ENCODE data around the gene VAMP8. TPM values are rescaled to one million over a fixed set of nuclear protein-coding genes. Genes with fewer than 3 reads are reported as not detected.
"Not testable (repeated sequence)": the region's sequence is repeated elsewhere in the genome, so short reads cannot be mapped to it uniquely, and the experiment has no call there.

Gene VAMP8
- total RNA-seq = 47.0 and 103 TPM in 2 replicates

DNA sequence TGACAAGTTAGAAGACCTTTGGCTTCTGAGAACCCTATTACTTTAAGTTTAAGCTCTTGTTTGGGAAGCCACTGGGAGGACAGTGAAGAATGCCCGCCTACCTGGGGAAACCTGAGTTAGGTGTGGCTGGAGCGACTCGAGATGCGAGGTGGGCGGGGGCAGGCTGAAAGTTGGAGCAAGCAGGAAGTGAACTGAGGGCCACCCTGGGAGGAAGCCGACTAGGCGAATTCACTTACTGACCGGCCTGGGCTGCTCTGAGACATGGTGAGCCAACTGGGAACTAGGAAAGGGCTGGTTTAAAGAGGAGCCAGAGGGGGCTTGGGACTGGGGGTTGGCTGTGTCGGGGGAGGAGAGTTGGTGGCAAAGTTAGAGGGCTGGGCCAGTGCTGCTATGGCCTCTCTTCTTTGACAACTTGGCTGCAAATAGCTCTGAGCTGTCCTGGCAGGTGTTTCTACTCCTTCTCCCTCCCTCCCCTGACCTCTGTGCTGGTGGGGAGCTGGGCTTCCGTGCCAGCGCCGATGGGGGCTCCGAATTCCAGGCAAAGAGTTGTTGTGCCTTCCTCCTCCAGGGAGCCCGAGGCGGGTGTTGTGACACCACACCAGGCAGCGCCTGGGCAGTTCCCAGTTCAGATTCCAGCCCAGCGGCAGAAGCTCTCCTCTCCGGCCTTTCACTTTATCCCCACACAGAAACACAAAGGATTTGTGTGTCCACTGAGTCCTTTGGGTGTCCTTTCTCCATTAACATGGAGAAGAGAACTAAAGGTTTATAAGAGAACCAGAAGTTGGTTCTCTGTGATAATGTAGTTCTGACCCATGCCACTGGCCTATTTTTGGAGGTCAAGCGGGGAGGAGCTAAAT lies at the start of gene VAMP8:
TSS of gene VAMP8 (plus strand) at position 201 of the 857 bp plus-strand sequence. CDS start at position 262, 61 bp downstream.
- DNase-seq (ENCODE audit: low read depth) = peak; percentile 42

DNA sequence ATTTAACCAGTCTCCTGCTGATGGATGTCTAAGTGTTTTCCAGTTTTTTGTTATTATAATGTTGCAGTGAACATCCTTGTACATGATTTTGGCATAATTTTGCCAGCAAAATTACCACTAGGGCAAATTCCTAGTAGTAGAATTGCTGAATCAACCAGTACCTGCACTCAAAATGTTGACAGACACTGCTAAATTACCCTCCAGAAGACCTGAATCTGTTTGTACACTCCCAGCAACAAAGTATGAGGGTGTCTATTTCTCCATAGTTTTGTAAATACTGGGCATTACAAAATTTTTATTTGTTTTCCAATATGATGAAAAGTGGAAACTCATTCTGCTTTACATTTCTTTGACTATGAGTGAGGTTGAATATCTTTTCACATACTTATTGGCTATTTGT lies 49.6 kb upstream of the VAMP8 start:
- no peak for DNase-seq (ENCODE audit: low read depth)

DNA sequence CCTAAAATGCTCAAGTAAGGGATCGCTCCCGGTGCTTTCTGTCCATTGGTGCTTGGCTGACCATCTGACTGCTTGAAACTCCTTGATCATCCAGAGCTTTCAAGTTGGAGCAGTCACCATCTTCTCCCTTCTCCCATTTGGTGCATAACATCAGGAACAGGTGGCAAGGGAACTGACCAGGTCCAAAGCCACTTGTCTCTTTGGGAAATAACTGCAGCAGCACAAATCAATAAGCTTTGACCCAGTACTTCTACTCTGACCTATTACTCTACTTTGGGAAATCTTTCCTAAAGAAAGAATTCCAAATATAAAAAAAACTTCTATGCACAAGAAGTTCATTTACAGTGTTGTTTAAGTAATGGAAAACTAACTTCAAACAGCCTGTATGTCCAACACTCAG lies 49.0 kb upstream of the VAMP8 start:
- no peak for DNase-seq (ENCODE audit: low read depth)

DNA sequence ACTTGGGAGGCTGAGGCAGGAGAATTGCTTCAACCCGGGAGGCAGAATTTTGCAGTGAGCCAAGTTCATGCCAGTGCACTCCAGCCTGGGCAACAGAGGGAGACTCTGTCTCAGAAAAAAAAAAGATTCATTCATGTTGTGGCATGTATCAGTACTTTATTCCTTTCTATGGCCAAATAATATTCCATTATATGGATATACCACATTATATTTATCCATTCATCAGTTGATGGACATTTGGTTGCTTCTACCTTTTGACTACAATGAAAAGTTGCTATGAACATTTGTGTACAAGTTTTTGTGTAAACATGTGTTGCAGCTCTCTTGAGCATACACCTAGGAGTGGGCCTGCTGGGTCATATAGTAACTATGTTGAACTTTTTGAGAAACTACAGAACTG lies 47.6 kb upstream of the VAMP8 start:
- no peak for DNase-seq (ENCODE audit: low read depth)

DNA sequence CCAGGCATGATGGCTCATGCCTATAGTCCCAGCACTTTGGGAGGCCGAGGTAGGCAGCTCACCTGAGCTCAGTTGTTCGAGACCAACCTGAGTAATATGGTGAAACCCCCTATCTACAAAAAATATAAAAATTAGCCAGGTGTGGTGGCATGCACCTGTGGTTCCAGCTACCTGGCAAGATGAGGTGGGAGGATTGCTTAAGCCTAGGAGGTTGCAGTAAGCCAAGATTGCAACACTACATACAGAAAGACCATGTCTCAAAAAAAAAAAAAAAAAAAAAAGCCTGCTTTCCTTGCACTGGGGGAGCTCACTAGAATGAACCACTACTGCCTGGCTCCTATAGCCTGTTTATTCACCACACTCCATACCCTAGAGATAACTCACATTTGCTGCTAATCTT lies 45.8 kb upstream of the VAMP8 start:
- DNase-seq (ENCODE audit: low read depth) = no peak

DNA sequence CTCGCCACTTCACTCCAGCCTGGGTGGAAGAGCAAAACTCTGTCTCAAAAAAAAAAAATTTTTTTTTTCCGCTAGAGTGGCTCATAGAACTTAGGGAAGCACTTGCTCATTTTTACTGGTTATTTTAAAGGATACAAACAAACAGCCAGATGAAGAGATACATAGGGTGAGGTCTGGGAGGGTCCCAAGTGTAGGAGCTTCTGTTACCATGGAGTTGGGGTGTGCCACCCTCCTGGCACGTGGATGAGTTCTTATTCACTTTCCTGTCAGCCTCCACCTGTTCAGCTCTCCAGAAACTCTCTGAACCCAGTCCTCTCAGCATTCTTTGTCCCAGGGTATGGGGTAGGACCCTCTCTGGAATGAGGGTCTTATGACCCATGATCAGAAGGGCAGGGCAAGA lies 43.3 kb upstream of the VAMP8 start:
- no peak for DNase-seq (ENCODE audit: low read depth)

DNA sequence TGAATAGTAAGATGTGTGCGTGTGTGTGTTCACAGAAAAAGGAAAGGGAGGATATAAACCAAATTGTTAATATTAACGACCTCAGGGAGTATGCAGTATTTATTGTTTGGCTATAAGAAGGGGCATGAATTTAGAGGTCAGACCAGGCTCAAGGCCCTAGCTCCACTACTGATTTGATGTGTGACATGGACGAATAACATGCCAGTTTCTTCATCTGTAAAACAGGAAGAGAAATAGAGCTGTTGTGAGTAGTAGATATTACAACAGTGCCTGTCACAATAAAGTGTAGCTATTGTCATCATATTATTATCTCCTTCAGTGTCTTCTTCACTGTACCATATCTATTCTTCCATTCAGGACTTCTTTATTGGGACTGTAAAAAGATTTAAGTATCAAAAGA lies 42.5 kb upstream of the VAMP8 start:
- no peak for DNase-seq (ENCODE audit: low read depth)

DNA sequence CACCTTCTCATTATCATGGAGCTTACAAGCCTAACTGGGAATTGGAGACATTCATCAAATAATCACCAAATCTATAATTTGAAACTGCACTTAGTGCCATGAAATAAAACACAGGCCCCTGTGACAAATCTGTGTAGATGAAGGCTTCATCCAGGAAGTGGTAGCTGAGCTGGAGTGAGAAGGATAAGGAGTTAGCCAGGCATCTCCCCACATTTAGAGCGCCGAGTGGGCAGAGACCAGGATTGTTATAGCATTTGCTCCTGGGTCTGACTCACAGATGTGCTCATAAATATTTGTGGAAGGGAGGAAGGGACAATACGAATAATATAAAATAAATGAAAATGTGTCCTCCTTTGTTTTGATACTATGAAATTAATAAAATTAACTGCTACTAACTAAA lies 40.9 kb upstream of the VAMP8 start:
- peak; percentile 77 for DNase-seq (ENCODE audit: low read depth)

DNA sequence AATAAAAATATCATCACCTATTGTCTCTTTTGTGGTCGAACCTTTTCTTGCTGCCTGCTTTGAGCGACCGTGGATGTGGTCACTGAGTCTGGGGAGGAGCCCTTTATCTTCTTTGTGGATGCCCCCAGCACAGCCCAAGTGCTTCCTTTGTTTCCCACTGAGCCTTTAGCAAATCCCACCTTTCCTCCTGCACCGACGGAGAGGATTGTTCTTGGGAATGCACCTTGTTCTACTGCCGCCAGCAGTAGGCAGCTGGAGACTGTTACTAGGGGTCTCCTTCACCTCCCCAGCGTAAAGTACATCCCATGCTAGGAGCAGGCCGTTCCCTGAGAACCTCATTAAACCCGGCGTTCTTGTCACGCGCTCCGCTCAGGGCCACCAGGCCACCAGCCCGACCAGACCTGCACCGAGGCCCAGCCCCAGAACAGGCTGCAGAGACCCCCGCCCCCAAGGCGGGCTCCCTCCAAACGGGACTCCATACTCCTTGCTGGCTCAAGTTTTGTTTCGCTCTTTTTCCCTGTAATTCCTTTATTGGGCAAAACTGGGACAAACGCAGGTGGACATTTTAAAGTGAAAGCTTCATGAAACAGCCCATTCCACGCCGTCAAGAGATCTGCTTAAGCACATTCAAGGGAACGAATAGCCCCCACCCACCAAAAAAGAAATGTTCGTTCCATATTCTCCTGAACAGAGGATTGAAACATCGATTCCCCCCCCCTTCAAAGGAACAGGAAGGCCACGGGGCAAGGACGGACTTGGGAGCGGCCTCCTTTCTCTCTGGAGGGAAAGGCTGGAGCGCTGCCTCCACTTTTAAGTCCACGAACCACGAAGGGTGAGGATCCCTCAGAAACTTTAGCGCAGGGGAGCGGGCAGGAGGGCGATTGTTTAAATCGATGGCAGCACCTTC lies 39.5 kb upstream of the VAMP8 start:
- peak; percentile 21 for DNase-seq (ENCODE audit: low read depth)

DNA sequence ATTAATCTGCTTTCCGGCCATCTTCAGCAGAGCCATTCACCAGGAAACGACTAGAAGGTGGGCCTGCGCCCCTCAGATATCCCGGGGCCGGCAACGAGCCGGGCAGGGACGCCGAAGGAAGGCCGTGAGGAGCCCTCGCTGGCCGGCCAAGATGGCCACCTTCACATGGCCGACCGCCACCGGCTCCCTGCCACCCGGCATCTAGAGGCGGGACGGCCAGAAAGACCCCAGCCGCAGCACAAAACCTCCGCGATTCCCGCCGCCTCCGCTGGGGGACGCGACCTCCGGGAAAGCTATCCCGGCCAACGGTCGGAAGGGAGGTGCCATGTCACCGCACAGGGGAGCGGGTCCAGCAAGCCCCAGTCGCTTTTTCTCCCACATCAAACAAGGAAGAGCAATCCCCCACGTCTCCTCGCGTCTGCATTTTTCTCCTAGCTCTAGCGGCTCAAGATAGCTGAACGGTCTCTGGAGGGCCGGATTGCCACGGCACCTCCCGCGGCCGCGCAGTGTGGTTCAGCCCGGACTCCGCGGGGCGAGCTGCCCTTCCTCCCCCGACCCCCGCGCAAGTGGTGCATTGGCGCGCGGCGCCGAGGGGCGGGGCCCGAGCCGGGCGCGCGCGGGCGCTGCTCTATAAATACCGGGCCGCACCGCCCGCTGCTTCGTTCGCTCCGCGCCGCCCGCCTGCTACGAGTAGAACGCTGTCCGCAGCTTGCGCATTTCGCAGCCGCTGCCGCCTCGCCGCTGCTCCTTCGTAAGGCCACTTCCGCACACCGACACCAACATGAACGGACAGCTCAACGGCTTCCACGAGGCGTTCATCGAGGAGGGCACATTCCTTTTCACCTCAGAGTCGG lies 38.7 kb upstream of the VAMP8 start, which contains the start of gene MAT2A:
TSS of gene MAT2A (plus strand) at position 662 of the 854 bp plus-strand sequence. CDS start at position 782, 120 bp downstream.
- peak; percentile 62 for DNase-seq (ENCODE audit: low read depth)

DNA sequence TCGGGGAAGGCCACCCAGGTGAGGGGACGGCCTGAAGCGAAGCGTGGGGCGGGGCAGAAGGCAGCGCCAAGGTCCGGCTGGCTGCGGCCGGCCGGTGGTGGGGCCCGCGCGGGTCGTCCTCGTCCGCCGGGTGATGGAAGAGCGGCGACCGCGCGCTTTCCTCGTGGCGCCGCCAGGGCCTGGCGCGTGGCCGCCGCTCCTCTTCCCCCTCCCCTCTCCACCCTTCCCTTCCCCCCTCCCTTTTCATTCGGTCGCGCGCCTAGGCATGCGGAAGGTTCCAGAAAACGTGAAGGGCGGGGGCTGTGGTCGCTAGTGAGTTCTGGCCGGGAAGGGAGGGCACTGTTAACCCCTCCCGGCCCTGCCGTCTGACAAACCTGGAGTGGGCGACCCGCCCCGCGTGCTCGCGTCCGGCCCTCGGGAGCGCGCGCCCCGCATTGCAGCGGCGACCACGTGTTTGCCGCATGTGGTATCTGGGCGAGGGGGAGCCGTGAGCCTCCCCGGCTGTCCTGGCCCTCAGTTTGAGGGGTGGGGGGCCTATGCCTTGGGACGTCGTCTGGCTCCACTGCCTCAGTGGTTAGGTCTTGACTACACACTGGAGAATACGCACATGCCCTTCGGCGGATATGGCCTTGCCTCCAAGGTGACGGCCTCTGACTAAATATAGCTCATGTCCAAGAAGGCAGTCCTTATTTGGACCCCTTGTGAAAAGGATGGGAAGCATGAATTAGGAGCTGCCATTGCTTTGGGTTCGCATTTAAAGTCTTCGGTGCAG lies 37.8 kb upstream of the VAMP8 start:
- DNase-seq (ENCODE audit: low read depth) = no peak

GRCh38 chr2:85540133-85540648 lies 37.2 kb upstream of the VAMP8 start:
- DNase-seq (ENCODE audit: low read depth) = no peak

DNA sequence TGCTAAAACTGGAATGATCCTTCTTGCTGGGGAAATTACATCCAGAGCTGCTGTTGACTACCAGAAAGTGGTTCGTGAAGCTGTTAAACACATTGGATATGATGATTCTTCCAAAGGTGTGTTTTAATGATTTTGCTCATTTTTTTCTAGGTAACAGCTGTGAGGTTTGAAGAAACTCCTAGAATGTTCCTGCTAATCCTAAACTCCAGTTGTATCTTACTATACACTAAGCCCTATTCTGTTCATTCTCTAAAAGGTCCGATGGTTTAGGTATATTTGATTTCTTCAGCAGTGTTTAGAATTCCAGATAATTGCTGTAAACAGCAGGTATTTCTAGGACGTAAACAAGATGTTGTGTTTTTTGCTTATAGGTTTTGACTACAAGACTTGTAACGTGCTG lies 36.1 kb upstream of the VAMP8 start:
- DNase-seq (ENCODE audit: low read depth) = no peak

DNA sequence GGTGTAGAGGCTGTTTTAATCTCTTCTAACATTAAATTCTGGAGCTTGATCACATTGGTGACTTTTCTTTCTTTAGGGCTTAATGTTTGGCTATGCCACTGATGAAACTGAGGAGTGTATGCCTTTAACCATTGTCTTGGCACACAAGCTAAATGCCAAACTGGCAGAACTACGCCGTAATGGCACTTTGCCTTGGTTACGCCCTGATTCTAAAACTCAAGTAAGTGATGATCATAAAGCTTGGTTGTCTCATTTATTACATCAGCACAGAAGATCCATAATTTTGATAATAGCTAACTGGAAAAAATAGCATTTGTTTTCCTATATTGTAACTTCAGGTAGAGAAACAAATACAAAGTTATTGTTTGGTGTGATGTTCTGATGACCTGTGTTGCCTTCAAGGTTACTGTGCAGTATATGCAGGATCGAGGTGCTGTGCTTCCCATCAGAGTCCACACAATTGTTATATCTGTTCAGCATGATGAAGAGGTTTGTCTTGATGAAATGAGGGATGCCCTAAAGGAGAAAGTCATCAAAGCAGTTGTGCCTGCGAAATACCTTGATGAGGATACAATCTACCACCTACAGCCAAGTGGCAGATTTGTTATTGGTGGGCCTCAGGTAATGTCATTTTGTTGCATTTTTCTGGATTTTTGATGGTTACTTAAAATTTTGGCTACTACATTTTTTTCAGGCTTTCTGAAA lies 35.5 kb upstream of the VAMP8 start:
- no peak for DNase-seq (ENCODE audit: low read depth)

DNA sequence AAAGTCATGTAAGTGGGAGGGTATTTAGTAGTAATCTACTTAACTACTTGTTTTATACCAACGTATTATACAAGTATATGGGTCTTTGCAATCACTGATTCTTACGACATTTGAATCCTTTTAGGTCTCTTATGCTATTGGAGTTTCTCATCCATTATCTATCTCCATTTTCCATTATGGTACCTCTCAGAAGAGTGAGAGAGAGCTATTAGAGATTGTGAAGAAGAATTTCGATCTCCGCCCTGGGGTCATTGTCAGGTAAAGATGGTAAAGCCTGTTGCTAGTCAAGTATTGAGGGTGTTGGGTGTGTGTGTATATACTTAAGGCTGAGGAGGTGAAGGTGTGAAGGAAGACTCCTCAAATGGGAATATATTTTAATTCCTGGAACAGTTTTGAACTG lies 34.6 kb upstream of the VAMP8 start:
- DNase-seq (ENCODE audit: low read depth) = no peak

GRCh38 chr2:85544254-85544691 lies 33.1 kb upstream of the VAMP8 start:
- not testable (repeated sequence) for DNase-seq (ENCODE audit: low read depth)

- not testable (repeated sequence) for DNase-seq (ENCODE audit: low read depth)
Measured at GRCh38 chr2:85544915-85545779, 32.2 kb upstream of the VAMP8 start.

DNA sequence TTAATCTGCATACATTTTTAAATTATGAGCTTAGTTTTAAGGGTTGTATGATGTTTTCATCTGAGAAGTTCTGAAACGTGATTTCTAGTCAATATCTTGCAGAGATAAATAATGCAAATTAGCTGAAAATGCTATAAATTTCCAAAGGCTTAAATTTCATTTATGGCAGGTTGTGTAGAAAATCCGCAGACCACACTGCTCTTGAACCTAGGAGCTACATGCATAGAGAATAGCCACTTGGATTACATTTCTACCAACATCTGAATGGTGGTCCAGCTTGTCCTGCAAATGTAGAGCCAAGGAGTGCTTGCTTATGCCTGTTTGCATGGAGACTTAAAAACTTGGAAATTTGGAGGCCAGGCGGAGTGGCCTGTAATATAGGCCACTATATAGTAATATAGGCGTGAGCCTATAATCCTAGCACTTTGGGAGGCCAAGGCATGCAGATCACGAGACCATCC lies 31.6 kb upstream of the VAMP8 start:
- DNase-seq (ENCODE audit: low read depth) = peak; percentile 32
